A549 (cell line): Measurements from ENCODE around the gene PCNX4. TPM values are rescaled to one million over a fixed set of nuclear protein-coding genes. Genes with fewer than 3 reads are reported as not detected.

ENCODE experiments used
- ATAC-seq, 2 experiments: fragments of 200-7000 bp in 1 of 2; fragments of >200 bp in 1 of 2; cut with Nextera tagmentation in 1 of 2; cut with Tn5 transposase in 1 of 2; 3 replicates each; pipeline versions ENCODE4 v1.8.0 to v1.9.1; 2018 to 2020; ENCODE audit warnings: mild to moderate bottlenecking in 1 of 2, moderate library complexity in 1 of 2
- CTCF ChIA-PET: fragments of 300-600 bp; sonication (Branson Sonifier 250); formaldehyde crosslinking; extraction: SDS; loops from one replicate; lab custom pipeline; 2021; ENCODE audit warnings: antibody characterized with exemption, inconsistent platforms; lab: Yijun Ruan, JAX
- POLR2A ChIA-PET: fragments of 350-600 bp; formaldehyde crosslinking; extraction: SDS; loops from one replicate; lab custom pipeline; 2021; ENCODE audit warnings: antibody characterized with exemption, inconsistent platforms; lab: Yijun Ruan, JAX
- DNase-seq, 2 experiments: peaks; one replicate each; pipeline versions ENCODE4 v3.0.0 to v3.0.0-alpha.2; 2011 to 2016; ENCODE audit warnings: low read depth in 1 of 2, low spot score in 1 of 2
- FAIRE-seq: peaks from 2 replicates; lab custom pipeline; 2011; peaks lifted over from hg19 to GRCh38; lab: Jason Lieb, UNC
- H3K27ac ChIP-seq, 2 experiments: fragments of >200 bp; sonication (Bioruptor Twin); formaldehyde crosslinking; 3 replicates each; pipeline ENCODE4 v1.5.1; 2016 to 2017
- H3K4me1 ChIP-seq: fragments of >200 bp; sonication (Bioruptor Twin); formaldehyde crosslinking; 3 replicates; pipeline ENCODE4 v1.6.1; 2016
- H3K4me2 ChIP-seq: fragments of >200 bp; sonication (Bioruptor Twin); formaldehyde crosslinking; 3 replicates; pipeline ENCODE4 v1.6.1; 2016
- H3K4me3 ChIP-seq: fragments of >200 bp; sonication (Bioruptor Twin); formaldehyde crosslinking; 3 replicates; pipeline ENCODE4 v1.5.1; 2016
- H3K9me3 ChIP-seq: fragments of >200 bp; sonication (Bioruptor Twin); formaldehyde crosslinking; 3 replicates; pipeline ENCODE4 v1.6.1; 2016
- BHLHE40 ChIP-seq: IDR thresholded peaks from 2 replicates; pipeline ENCODE4 v1.6.1; 2012; ENCODE audit warnings: low read depth, low read length, inconsistent platforms
- CHD2 ChIP-seq: fragments of 150-350 bp; IDR thresholded peaks from 2 replicates; pipeline ENCODE4 v1.6.1; 2014; ENCODE audit warnings: low read length; ENCODE audit not compliant: partially characterized antibody
- E2F6 ChIP-seq: IDR thresholded peaks from 2 replicates; pipeline ENCODE4 v1.6.1; 2012; ENCODE audit warnings: low read depth, borderline replicate concordance
- EHMT2 ChIP-seq: fragments of 200-600 bp; sonication (generic); IDR thresholded peaks from 2 replicates; pipeline ENCODE4 v1.6.1; 2016; ENCODE audit warnings: antibody characterized with exemption, low read depth, mild to moderate bottlenecking, moderate library complexity
- ELK1 ChIP-seq: fragments of 150-350 bp; IDR thresholded peaks from 2 replicates; pipeline ENCODE4 v1.6.1; 2014; ENCODE audit warnings: low read depth, mild to moderate bottlenecking, low read length
- FOSB ChIP-seq: fragments of 250-450 bp; sonication (Bioruptor Pico); IDR thresholded peaks from 2 replicates; pipeline ENCODE4 v1.5.0; 2020; ENCODE audit warnings: mild to moderate bottlenecking, moderate library complexity
- HDAC2 ChIP-seq: fragments of 200-600 bp; sonication (generic); IDR thresholded peaks from 2 replicates; pipeline ENCODE4 v1.6.1; 2016
- HMGXB4 ChIP-seq: fragments of 250-450 bp; sonication (Bioruptor Pico); IDR thresholded peaks from 2 replicates; pipeline ENCODE4 v1.5.0; 2021; ENCODE audit warnings: mild to moderate bottlenecking, moderate library complexity, borderline replicate concordance
- HOXB5 ChIP-seq: fragments of 250-450 bp; sonication (Bioruptor Pico); IDR thresholded peaks from 2 replicates; pipeline ENCODE4 v1.5.0; 2020; ENCODE audit warnings: mild to moderate bottlenecking, moderate library complexity
- JUNB ChIP-seq: fragments of >200 bp; sonication (Bioruptor Twin); formaldehyde crosslinking; IDR thresholded peaks from 2 replicates; pipeline ENCODE4 v1.6.1; 2016
- KDM1A ChIP-seq: fragments of 200-600 bp; sonication (generic); IDR thresholded peaks from 2 replicates; pipeline ENCODE4 v1.6.1; 2016; ENCODE audit warnings: low read depth, mild to moderate bottlenecking
- KDM5A ChIP-seq: fragments of 200-600 bp; sonication (generic); IDR thresholded peaks from 2 replicates; pipeline ENCODE4 v1.6.1; 2016; ENCODE audit warnings: antibody characterized with exemption, mild to moderate bottlenecking
- NPAS2 ChIP-seq: fragments of 250-450 bp; sonication (Bioruptor Pico); IDR thresholded peaks from 2 replicates; pipeline ENCODE4 v1.8.0; 2022; ENCODE audit warnings: mild to moderate bottlenecking, moderate library complexity, borderline replicate concordance
- NR3C1 ChIP-seq: fragments of >200 bp; sonication (Bioruptor Twin); formaldehyde crosslinking; IDR thresholded peaks from 3 replicates; pipeline ENCODE4 v1.6.1; 2017
- RAD21 ChIP-seq, 2 experiments: fragments of >200 bp in 1 of 2; sonication (Bioruptor Twin) in 1 of 2; formaldehyde crosslinking in 1 of 2; IDR thresholded peaks in 1 of 2; conservative IDR thresholded peaks in 1 of 2; 2 replicates in 1 of 2; 3 replicates in 1 of 2; pipeline ENCODE4 v1.6.1; 2012 to 2018; ENCODE audit warnings: inconsistent platforms in 1 of 2
- RNF2 ChIP-seq: fragments of 200-600 bp; sonication (generic); IDR thresholded peaks from 2 replicates; pipeline ENCODE4 v1.6.1; 2016; ENCODE audit warnings: low read depth, mild to moderate bottlenecking, antibody characterized with exemption, moderate library complexity, borderline replicate concordance
- SREBF2 ChIP-seq: fragments of 450-650 bp; IDR thresholded peaks from 2 replicates; pipeline ENCODE4 v1.6.1; 2014; ENCODE audit warnings: mild to moderate bottlenecking, moderate library complexity
- ZC3H11A ChIP-seq: fragments of 450-650 bp; IDR thresholded peaks from 2 replicates; pipeline ENCODE4 v1.6.1; 2014; ENCODE audit warnings: antibody characterized with exemption, mild to moderate bottlenecking
- WGBS: methylation state at CpG from one replicate; pipeline ENCODE4 v1.1.6; 2017; ENCODE audit errors: missing lambda C conversion rate; 5-methylcytosine and 5-hydroxymethylcytosine counted together
- polyA plus RNA-seq, 4 experiments: library from polyadenylated mRNA; depleted of rRNA in 3 of 4; stranded (reverse); fragments of >200 nt; fragmentation: RNase III in 1 of 4; extraction: RNeasy Plus Mini Kit Qiagen cat#74134 plus additional on column Dnase treatment in 1 of 4; gene quantifications; 2 replicates in 3 of 4; 3 replicates in 1 of 4; pipeline ENCODE4 v1.2.3, GENCODE V29; 2011 to 2017
- TF ChIP-seq, protein P1 (sequence below): IDR thresholded peaks from 2 replicates; pipeline ENCODE4 v1.6.1; 2012
- TF ChIP-seq, protein P2 (sequence below): fragments of >200 bp; sonication (Bioruptor Twin); formaldehyde crosslinking; IDR thresholded peaks from 3 replicates; pipeline ENCODE4 v1.5.1; 2016
- TF ChIP-seq, protein P3 (sequence below): fragments of 200-600 bp; sonication (generic); IDR thresholded peaks from 2 replicates; pipeline ENCODE4 v1.6.1; 2016; ENCODE audit warnings: antibody characterized with exemption, mild to moderate bottlenecking, moderate library complexity

The PCNX4 gene
- polyA plus RNA-seq, 2 of the 4 experiments (the other 2 are of a cell fraction): 24.2 to 51.0 TPM

GRCh38 chr14:60189923-60190840, 98.5 kb downstream of the PCNX4 start:
- CTCF ChIA-PET: interaction anchor here (1.0 to 10.0 kb wide), 4 partner anchors 25 to 369 kb away, joined by 3 to 106 read pairs (median 4); partner anchors contain the start of gene DHRS7
- H3K27ac ChIP-seq: no peak overlapping the region
- POLR2A ChIA-PET: no interaction called here
- 0 out of 6 replicates have a peak, but pooled peaks of 1 of the 2 experiments have one; percentile 16 for ATAC-seq
- H3K4me2 ChIP-seq: no peak overlapping the region
- H3K4me1 ChIP-seq: no peaks in the 10 kb centered on the region
- no peak overlapping the region for H3K4me3 ChIP-seq
- no peaks in the 10 kb centered on the region for H3K9me3 ChIP-seq
- 67% methylated on average over 4 of the region's 4 CpGs for WGBS
- no peak for DNase-seq
- TF ChIP-seq CHD2 (no peak), NPAS2 (CRISPR knock-in tag) (no peak), KDM1A (no peak), RNF2 (no peak), NR3C1 (no peak), ELK1 (no peak), FOSB (CRISPR knock-in tag) (no peak), JUNB (no peak), HMGXB4 (CRISPR knock-in tag) (no peak), BHLHE40 (no peak), HOXB5 (no peak), EHMT2 (no peak), HDAC2 (no peak), SREBF2 (no peak), ZC3H11A (no peak), E2F6 (no peak), KDM5A (no peak)
- TF ChIP-seq, protein P1, sequence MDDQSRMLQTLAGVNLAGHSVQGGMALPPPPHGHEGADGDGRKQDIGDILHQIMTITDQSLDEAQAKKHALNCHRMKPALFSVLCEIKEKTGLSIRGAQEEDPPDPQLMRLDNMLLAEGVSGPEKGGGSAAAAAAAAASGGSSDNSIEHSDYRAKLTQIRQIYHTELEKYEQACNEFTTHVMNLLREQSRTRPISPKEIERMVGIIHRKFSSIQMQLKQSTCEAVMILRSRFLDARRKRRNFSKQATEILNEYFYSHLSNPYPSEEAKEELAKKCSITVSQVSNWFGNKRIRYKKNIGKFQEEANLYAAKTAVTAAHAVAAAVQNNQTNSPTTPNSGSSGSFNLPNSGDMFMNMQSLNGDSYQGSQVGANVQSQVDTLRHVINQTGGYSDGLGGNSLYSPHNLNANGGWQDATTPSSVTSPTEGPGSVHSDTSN: no peak
- no peak for FAIRE-seq

DNA sequence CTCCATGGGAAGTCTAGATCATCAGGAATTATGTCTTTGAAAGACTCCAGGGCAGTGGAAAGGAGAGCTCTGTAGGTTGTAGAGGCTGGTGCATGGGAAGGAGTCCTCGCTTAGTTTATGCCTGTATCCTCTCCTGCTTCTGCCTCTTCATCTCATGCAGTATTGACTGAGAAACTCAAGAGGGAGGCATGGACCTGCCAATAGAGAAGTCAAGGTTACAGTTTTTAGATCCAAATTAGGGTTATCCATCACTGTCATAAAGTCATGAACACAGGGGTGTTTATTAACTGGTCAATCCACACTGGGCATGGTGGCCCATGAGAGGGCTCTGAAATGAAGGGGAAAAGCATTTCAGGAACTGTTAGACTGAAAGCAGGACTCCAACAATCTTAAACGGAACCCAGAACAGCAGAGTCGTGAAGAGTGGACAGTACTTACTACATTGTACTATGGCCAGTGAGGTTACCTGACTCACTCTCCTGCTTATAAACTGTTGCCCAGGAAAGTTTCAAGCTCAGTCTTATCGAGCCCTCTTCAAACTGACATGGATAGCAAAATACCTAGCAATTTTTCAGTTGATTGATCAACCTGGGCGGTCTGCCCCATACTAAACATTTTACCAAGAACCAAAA, 103.6 kb downstream of the PCNX4 start:
- H3K4me1 ChIP-seq: no peaks in the 10 kb centered on the region
- FAIRE-seq (no peak), ATAC-seq (peak; percentile 34 to 59; a peak in 3 of 6 replicates), DNase-seq (peak in 1 of 2 experiments; percentile 7)
- POLR2A ChIA-PET: interaction anchor here (0.7 to 1.5 kb wide), 2 partner anchors 54 to 252 kb away, joined by 3 to 4 read pairs; partner anchors contain the start of gene PPM1A
- no peak overlapping the region for H3K4me3 ChIP-seq
- no peak overlapping the region for H3K27ac ChIP-seq
- peak in 1 of 2 experiments; percentile 25; a peak in 2 of 5 replicates for TF ChIP-seq RAD21 (conservative IDR thresholded peaks at IDR 0.05 in 1 of 2, IDR thresholded peaks at IDR 0.05 in 1 of 2)
- TF ChIP-seq, protein P2, sequence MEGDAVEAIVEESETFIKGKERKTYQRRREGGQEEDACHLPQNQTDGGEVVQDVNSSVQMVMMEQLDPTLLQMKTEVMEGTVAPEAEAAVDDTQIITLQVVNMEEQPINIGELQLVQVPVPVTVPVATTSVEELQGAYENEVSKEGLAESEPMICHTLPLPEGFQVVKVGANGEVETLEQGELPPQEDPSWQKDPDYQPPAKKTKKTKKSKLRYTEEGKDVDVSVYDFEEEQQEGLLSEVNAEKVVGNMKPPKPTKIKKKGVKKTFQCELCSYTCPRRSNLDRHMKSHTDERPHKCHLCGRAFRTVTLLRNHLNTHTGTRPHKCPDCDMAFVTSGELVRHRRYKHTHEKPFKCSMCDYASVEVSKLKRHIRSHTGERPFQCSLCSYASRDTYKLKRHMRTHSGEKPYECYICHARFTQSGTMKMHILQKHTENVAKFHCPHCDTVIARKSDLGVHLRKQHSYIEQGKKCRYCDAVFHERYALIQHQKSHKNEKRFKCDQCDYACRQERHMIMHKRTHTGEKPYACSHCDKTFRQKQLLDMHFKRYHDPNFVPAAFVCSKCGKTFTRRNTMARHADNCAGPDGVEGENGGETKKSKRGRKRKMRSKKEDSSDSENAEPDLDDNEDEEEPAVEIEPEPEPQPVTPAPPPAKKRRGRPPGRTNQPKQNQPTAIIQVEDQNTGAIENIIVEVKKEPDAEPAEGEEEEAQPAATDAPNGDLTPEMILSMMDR: no peak
- TF ChIP-seq, protein P3, sequence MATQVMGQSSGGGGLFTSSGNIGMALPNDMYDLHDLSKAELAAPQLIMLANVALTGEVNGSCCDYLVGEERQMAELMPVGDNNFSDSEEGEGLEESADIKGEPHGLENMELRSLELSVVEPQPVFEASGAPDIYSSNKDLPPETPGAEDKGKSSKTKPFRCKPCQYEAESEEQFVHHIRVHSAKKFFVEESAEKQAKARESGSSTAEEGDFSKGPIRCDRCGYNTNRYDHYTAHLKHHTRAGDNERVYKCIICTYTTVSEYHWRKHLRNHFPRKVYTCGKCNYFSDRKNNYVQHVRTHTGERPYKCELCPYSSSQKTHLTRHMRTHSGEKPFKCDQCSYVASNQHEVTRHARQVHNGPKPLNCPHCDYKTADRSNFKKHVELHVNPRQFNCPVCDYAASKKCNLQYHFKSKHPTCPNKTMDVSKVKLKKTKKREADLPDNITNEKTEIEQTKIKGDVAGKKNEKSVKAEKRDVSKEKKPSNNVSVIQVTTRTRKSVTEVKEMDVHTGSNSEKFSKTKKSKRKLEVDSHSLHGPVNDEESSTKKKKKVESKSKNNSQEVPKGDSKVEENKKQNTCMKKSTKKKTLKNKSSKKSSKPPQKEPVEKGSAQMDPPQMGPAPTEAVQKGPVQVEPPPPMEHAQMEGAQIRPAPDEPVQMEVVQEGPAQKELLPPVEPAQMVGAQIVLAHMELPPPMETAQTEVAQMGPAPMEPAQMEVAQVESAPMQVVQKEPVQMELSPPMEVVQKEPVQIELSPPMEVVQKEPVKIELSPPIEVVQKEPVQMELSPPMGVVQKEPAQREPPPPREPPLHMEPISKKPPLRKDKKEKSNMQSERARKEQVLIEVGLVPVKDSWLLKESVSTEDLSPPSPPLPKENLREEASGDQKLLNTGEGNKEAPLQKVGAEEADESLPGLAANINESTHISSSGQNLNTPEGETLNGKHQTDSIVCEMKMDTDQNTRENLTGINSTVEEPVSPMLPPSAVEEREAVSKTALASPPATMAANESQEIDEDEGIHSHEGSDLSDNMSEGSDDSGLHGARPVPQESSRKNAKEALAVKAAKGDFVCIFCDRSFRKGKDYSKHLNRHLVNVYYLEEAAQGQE: no peak
- no peaks in the 10 kb centered on the region; the same call in 2 of the 3 replicates for H3K9me3 ChIP-seq
- WGBS: 56% methylated on average over 5 of the region's 5 CpGs
- no peak overlapping the region for H3K4me2 ChIP-seq
- CTCF ChIA-PET: interaction anchor here (0.6 to 2.9 kb wide), 4 partner anchors 10 to 366 kb away, joined by 3 to 18 read pairs (median 4); no protein-coding TSS in a partner anchor
